OCI-LY1 (cell line): ENCODE results near the gene SNAPC4.

Source experiments
- CTCF ChIP-seq: fragments of 200-600 bp; sonication (generic), shearing (Covaris generic); IDR thresholded peaks from 2 replicates; pipeline ENCODE4 v1.5.1; 2017; ENCODE audit warnings: mild to moderate bottlenecking, antibody characterized with exemption, low read length, moderate library complexity, mixed read lengths
- EZH2 ChIP-seq: fragments of 200-600 bp; sonication (generic), shearing (Covaris generic); IDR thresholded peaks from 2 replicates; pipeline ENCODE4 v1.8.0; 2017; ENCODE audit warnings: borderline replicate concordance, mixed run types, mild to moderate bottlenecking, antibody characterized with exemption, low read length, moderate library complexity, mixed read lengths

- TF ChIP-seq CTCF (no peak), EZH2 (no peak)
Observed at GRCh38 chr9:136385015-136385414, 15.0 kb downstream of the SNAPC4 start.
